GM18520 (cell line): ENCODE data around the gene PARM1.
A peak's percentile ranks its signal among the peaks of the same experiment; 100 is the strongest.

Experiments
- ATAC-seq: cut with Tn5 transposase; IDR thresholded peaks from one replicate; pipeline ENCODE4 v1.9.1; 2021; ENCODE audit not compliant: unreplicated experiment

PARM1 gene

GRCh38 chr4:74941123-74941522, 8.2 kb downstream of the PARM1 start:
- no peak for ATAC-seq

GRCh38 chr4:74942251-74942917, 9.5 kb downstream of the PARM1 start:
- ATAC-seq = no peak

- no peak for ATAC-seq
Measured at GRCh38 chr4:74942918-74943253, 10.0 kb downstream of the PARM1 start.

GRCh38 chr4:74944354-74944793, 11.5 kb downstream of the PARM1 start:
- no peak for ATAC-seq

- ATAC-seq = no peak
Measured at GRCh38 chr4:74946196-74946595, 13.3 kb downstream of the PARM1 start.

- ATAC-seq = no peak
Measured at GRCh38 chr4:74947798-74948197, 14.9 kb downstream of the PARM1 start.

GRCh38 chr4:74948236-74948635, 15.3 kb downstream of the PARM1 start:
- no peak for ATAC-seq

GRCh38 chr4:74950200-74950599, 17.3 kb downstream of the PARM1 start:
- ATAC-seq = no peak

GRCh38 chr4:74950882-74951281, 18.0 kb downstream of the PARM1 start:
- no peak for ATAC-seq

GRCh38 chr4:74953647-74954046, 20.7 kb downstream of the PARM1 start:
- ATAC-seq = no peak

GRCh38 chr4:74958881-74959280, 26.0 kb downstream of the PARM1 start:
- ATAC-seq = no peak

- no peak for ATAC-seq
Measured at GRCh38 chr4:74961230-74961629, 28.3 kb downstream of the PARM1 start.

- ATAC-seq = no peak
Measured at GRCh38 chr4:74962584-74962983, 29.7 kb downstream of the PARM1 start.

- no peak for ATAC-seq
Measured at GRCh38 chr4:74964311-74964710, 31.4 kb downstream of the PARM1 start.

- no peak for ATAC-seq
Measured at GRCh38 chr4:74967324-74967723, 34.4 kb downstream of the PARM1 start.

- peak; percentile 69 for ATAC-seq
Measured at GRCh38 chr4:74968456-74969164, 35.7 kb downstream of the PARM1 start.

- ATAC-seq = no peak
Measured at GRCh38 chr4:74969507-74970474, 36.9 kb downstream of the PARM1 start.

- no peak for ATAC-seq
Measured at GRCh38 chr4:74970577-74970976, 37.7 kb downstream of the PARM1 start.

GRCh38 chr4:74971862-74972261, 38.9 kb downstream of the PARM1 start:
- no peak for ATAC-seq

- ATAC-seq = no peak
Measured at GRCh38 chr4:74975082-74975481, 42.2 kb downstream of the PARM1 start.
